K562 (cell line): ENCODE measurements around the gene GPX5. TPM values are rescaled to one million over a fixed set of nuclear protein-coding genes. Genes with fewer than 3 reads are reported as not detected.
"Not testable (repeated sequence)": the region's sequence is repeated elsewhere in the genome, so short reads cannot be mapped to it uniquely, and the experiment has no call there.

Experiments used
- ATF1 ChIP-seq, 2 experiments: fragments of 450-650 bp in 1 of 2; IDR thresholded peaks; 2 replicates each; pipeline ENCODE4 v1.6.1; 2016; ENCODE audit warnings: missing compliant biosample characterization in 1 of 2, missing genetic modification characterization in 1 of 2
- CBFA2T3 ChIP-seq: fragments of 450-650 bp; IDR thresholded peaks from 2 replicates; pipeline ENCODE4 v1.6.1; 2017
- CREM ChIP-seq: IDR thresholded peaks from 2 replicates; pipeline ENCODE4 v1.6.1; 2014; ENCODE audit warnings: antibody characterized with exemption, low read depth
- FOXJ2 ChIP-seq: fragments of 200-800 bp; sonication (Bioruptor generic); IDR thresholded peaks from 2 replicates; pipeline ENCODE4 v1.6.1; 2016; ENCODE audit warnings: missing genetic modification characterization, missing compliant biosample characterization
- GABPA ChIP-seq: fragments of 200-800 bp; sonication (Bioruptor generic); conservative IDR thresholded peaks from 2 replicates; pipeline ENCODE4 v1.6.1; 2016; ENCODE audit warnings: low read depth, missing genetic modification characterization, missing compliant biosample characterization
- KDM1A ChIP-seq, 2 experiments: fragments of 450-650 bp; IDR thresholded peaks; 2 replicates each; pipeline ENCODE4 v1.6.1; 2016; ENCODE audit warnings: mild to moderate bottlenecking in 2 of 2
- KLF16 ChIP-seq: IDR thresholded peaks from 2 replicates; pipeline ENCODE4 v1.6.1; 2016; ENCODE audit warnings: antibody characterized with exemption
- LCOR ChIP-seq: sonication (generic); formaldehyde crosslinking; IDR thresholded peaks from 2 replicates; pipeline ENCODE4 v1.8.0; 2022; ENCODE audit warnings: mild to moderate bottlenecking, missing genetic modification reagents
- LEF1 ChIP-seq: fragments of 450-650 bp; IDR thresholded peaks from 2 replicates; pipeline ENCODE4 v1.6.1; 2016; ENCODE audit warnings: mild to moderate bottlenecking
- MAFG ChIP-seq: fragments of 450-650 bp; conservative IDR thresholded peaks from 2 replicates; pipeline ENCODE4 v1.6.1; 2016; ENCODE audit warnings: missing genetic modification characterization, missing compliant biosample characterization
- NCOA2 ChIP-seq, 2 experiments: fragments of 450-650 bp; IDR thresholded peaks; 2 replicates each; pipeline ENCODE4 v1.6.1; 2018; ENCODE audit warnings: mild to moderate bottlenecking in 2 of 2, moderate library complexity in 1 of 2; ENCODE audit not compliant: partially characterized antibody in 2 of 2
- NFE2 ChIP-seq: IDR thresholded peaks from 2 replicates; pipeline ENCODE4 v1.6.1; 2014; ENCODE audit warnings: antibody characterized with exemption, low read depth
- RAD51 ChIP-seq: fragments of 450-650 bp; IDR thresholded peaks from 2 replicates; pipeline ENCODE4 v1.7.1; 2016; ENCODE audit warnings: low read depth, mild to moderate bottlenecking, borderline replicate concordance
- TCFL5 ChIP-seq: fragments of 250-450 bp; sonication (Bioruptor Pico); conservative IDR thresholded peaks from 2 replicates; pipeline ENCODE4 v1.6.1; 2021; ENCODE audit warnings: mild to moderate bottlenecking, moderate library complexity, matching md5 sums
- ZBTB17 ChIP-seq: fragments of 450-650 bp; formaldehyde crosslinking; IDR thresholded peaks from 2 replicates; pipeline ENCODE4 v1.4.0; 2020; ENCODE audit warnings: mild to moderate bottlenecking
- ZNF445 ChIP-seq: fragments of 250-450 bp; sonication (Bioruptor Pico); IDR thresholded peaks from 2 replicates; pipeline ENCODE4 v1.4.0; 2020; ENCODE audit warnings: low read depth, mild to moderate bottlenecking, moderate library complexity
- polyA plus RNA-seq, 8 experiments: library from polyadenylated mRNA; depleted of rRNA in 4 of 8; stranded (reverse) in 5 of 8; unstranded in 3 of 8; fragments of >200 nt; fragmentation: Nextera tagmentation in 2 of 8; fragmentation: Illumina TruSeq in 1 of 8; extraction: Ambion mirVana in 2 of 8; extraction: Trizol in 1 of 8; gene quantifications; 2 replicates each; pipeline versions ENCODE4 v1.2.1 to v1.2.3, GENCODE V29; 2011 to 2014; ENCODE audit warnings: inconsistent platforms in 1 of 8, missing spikeins in 1 of 8
- total RNA-seq, 7 experiments: library from RNA; depleted of rRNA in 6 of 7; stranded (reverse); fragments of >200 nt in 6 of 7; fragmentation: Illumina TruSeq in 2 of 7; extraction: Trizol in 2 of 7; gene quantifications; 2 replicates each; pipeline versions ENCODE4 v1.2.1 to v1.2.3, GENCODE V29; 2011 to 2021; ENCODE audit warnings: low replicate concordance in 1 of 7
- TF ChIP-seq, protein P1 (sequence below): fragments of 250-450 bp; sonication (Bioruptor Pico); IDR thresholded peaks from 2 replicates; pipeline ENCODE4 v1.4.0; 2020
- TF ChIP-seq, protein P2 (sequence below): fragments of 200-800 bp; sonication (Bioruptor generic); IDR thresholded peaks from 2 replicates; pipeline ENCODE4 v1.6.1; 2017; ENCODE audit warnings: missing genetic modification characterization, missing compliant biosample characterization
- TF ChIP-seq, protein P3 (sequence below): fragments of 450-650 bp; IDR thresholded peaks from 2 replicates; pipeline ENCODE4 v1.6.1; 2016; ENCODE audit warnings: missing biosample characterization, missing genetic modification characterization
- TF ChIP-seq, protein P4 (sequence below): fragments of 200-800 bp; sonication (Bioruptor generic); IDR thresholded peaks from 2 replicates; pipeline ENCODE4 v1.6.1; 2017; ENCODE audit warnings: missing genetic modification characterization, missing compliant biosample characterization

Gene GPX5
- total and polyA plus RNA-seq, 9 of the 15 experiments (the other 6 are each of a cell fraction or from before 2014, with no cell fraction given) = 0.07 to 0.18 (median 0.15) TPM; not detected in 6

DNA sequence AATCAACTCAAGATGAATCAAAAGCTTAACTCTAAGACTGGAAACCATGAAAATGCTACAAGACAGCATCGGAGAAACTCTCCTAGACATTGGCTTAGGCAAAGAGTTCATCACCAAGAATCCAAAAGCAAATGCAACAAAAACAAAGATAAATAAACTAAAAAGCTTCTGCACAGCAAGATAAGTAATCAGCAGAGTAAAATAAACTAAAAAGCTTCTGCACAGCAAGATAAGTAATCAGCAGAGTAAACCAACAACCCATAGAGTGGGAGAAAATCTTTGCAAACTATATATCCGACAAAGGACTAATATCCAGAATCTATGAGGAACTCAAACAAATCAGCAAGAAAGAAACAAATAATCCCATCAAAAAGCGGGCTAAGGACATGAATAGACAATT, 21.3 kb downstream of the GPX5 start (continued):
- TF ChIP-seq, protein P1, sequence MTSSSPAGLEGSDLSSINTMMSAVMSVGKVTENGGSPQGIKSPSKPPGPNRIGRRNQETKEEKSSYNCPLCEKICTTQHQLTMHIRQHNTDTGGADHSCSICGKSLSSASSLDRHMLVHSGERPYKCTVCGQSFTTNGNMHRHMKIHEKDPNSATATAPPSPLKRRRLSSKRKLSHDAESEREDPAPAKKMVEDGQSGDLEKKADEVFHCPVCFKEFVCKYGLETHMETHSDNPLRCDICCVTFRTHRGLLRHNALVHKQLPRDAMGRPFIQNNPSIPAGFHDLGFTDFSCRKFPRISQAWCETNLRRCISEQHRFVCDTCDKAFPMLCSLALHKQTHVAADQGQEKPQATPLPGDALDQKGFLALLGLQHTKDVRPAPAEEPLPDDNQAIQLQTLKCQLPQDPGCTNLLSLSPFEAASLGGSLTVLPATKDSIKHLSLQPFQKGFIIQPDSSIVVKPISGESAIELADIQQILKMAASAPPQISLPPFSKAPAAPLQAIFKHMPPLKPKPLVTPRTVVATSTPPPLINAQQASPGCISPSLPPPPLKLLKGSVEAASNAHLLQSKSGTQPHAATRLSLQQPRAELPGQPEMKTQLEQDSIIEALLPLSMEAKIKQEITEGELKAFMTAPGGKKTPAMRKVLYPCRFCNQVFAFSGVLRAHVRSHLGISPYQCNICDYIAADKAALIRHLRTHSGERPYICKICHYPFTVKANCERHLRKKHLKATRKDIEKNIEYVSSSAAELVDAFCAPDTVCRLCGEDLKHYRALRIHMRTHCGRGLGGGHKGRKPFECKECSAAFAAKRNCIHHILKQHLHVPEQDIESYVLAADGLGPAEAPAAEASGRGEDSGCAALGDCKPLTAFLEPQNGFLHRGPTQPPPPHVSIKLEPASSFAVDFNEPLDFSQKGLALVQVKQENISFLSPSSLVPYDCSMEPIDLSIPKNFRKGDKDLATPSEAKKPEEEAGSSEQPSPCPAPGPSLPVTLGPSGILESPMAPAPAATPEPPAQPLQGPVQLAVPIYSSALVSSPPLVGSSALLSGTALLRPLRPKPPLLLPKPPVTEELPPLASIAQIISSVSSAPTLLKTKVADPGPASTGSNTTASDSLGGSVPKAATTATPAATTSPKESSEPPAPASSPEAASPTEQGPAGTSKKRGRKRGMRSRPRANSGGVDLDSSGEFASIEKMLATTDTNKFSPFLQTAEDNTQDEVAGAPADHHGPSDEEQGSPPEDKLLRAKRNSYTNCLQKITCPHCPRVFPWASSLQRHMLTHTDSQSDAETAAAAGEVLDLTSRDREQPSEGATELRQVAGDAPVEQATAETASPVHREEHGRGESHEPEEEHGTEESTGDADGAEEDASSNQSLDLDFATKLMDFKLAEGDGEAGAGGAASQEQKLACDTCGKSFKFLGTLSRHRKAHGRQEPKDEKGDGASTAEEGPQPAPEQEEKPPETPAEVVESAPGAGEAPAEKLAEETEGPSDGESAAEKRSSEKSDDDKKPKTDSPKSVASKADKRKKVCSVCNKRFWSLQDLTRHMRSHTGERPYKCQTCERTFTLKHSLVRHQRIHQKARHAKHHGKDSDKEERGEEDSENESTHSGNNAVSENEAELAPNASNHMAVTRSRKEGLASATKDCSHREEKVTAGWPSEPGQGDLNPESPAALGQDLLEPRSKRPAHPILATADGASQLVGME (CRISPR knock-in tag) = 0 out of 2 replicates have a peak, but pooled peaks have one; percentile 29
- TF ChIP-seq, protein P2, sequence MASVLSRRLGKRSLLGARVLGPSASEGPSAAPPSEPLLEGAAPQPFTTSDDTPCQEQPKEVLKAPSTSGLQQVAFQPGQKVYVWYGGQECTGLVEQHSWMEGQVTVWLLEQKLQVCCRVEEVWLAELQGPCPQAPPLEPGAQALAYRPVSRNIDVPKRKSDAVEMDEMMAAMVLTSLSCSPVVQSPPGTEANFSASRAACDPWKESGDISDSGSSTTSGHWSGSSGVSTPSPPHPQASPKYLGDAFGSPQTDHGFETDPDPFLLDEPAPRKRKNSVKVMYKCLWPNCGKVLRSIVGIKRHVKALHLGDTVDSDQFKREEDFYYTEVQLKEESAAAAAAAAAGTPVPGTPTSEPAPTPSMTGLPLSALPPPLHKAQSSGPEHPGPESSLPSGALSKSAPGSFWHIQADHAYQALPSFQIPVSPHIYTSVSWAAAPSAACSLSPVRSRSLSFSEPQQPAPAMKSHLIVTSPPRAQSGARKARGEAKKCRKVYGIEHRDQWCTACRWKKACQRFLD (CRISPR knock-in tag) = peak; percentile 79
- peak; percentile 99 for TF ChIP-seq KDM1A (IDR thresholded peaks at IDR 0.05)
- not testable (repeated sequence) for TF ChIP-seq ATF1 (CRISPR knock-in tag; IDR thresholded peaks at IDR 0.05)
- peak; percentile 19; the same call in 1 of the 2 replicates for TF ChIP-seq ATF1 (tag; IDR thresholded peaks at IDR 0.05)
- TF ChIP-seq GABPA = 0 out of 2 replicates have a peak, but pooled peaks have one; percentile 27
- peak; percentile 92 for TF ChIP-seq FOXJ2
- TF ChIP-seq LCOR (CRISPR knock-in tag) = peak; percentile 69; the same call in 1 of the 2 replicates
- TF ChIP-seq KLF16 = peak; percentile 95
- 0 out of 2 replicates have a peak, but pooled peaks have one; percentile 22 for TF ChIP-seq RAD51
- TF ChIP-seq, protein P3, sequence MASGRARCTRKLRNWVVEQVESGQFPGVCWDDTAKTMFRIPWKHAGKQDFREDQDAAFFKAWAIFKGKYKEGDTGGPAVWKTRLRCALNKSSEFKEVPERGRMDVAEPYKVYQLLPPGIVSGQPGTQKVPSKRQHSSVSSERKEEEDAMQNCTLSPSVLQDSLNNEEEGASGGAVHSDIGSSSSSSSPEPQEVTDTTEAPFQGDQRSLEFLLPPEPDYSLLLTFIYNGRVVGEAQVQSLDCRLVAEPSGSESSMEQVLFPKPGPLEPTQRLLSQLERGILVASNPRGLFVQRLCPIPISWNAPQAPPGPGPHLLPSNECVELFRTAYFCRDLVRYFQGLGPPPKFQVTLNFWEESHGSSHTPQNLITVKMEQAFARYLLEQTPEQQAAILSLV (tag) = 0 out of 2 replicates have a peak, but pooled peaks have one; percentile 23
- TF ChIP-seq TCFL5 = peak; percentile 68; the same call in 1 of the 2 replicates
- TF ChIP-seq CBFA2T3 = peak; percentile 99
- peak; percentile 14; the same call in 1 of the 2 replicates for TF ChIP-seq CREM
- peak; percentile 95 for TF ChIP-seq LEF1
- TF ChIP-seq NCOA2 (IDR thresholded peaks at IDR 0.05; ENCODE audit: partially characterized antibody in 2 of 2) = peak; percentile 68 to 73
- TF ChIP-seq NFE2 = peak; percentile 23; the same call in 1 of the 2 replicates
- TF ChIP-seq, protein P4, sequence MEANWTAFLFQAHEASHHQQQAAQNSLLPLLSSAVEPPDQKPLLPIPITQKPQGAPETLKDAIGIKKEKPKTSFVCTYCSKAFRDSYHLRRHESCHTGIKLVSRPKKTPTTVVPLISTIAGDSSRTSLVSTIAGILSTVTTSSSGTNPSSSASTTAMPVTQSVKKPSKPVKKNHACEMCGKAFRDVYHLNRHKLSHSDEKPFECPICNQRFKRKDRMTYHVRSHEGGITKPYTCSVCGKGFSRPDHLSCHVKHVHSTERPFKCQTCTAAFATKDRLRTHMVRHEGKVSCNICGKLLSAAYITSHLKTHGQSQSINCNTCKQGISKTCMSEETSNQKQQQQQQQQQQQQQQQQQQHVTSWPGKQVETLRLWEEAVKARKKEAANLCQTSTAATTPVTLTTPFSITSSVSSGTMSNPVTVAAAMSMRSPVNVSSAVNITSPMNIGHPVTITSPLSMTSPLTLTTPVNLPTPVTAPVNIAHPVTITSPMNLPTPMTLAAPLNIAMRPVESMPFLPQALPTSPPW (CRISPR knock-in tag) = peak; percentile 72
- TF ChIP-seq ZNF445 (CRISPR knock-in tag) = peak; percentile 55; the same call in 1 of the 2 replicates
- TF ChIP-seq ZBTB17 (CRISPR knock-in tag) = peak; percentile 61; the same call in 1 of the 2 replicates
- TF ChIP-seq MAFG (tag) = peak; percentile 36; the same call in 1 of the 2 replicates
